GM10847 (cell line): ENCODE data around the gene CDK17.

Source experiments
- POLR2A ChIP-seq: IDR thresholded peaks from 2 replicates; pipeline ENCODE4 v1.6.1; 2011; ENCODE audit not compliant: insufficient read length; ENCODE audit errors: extremely low read depth

The CDK17 gene

DNA sequence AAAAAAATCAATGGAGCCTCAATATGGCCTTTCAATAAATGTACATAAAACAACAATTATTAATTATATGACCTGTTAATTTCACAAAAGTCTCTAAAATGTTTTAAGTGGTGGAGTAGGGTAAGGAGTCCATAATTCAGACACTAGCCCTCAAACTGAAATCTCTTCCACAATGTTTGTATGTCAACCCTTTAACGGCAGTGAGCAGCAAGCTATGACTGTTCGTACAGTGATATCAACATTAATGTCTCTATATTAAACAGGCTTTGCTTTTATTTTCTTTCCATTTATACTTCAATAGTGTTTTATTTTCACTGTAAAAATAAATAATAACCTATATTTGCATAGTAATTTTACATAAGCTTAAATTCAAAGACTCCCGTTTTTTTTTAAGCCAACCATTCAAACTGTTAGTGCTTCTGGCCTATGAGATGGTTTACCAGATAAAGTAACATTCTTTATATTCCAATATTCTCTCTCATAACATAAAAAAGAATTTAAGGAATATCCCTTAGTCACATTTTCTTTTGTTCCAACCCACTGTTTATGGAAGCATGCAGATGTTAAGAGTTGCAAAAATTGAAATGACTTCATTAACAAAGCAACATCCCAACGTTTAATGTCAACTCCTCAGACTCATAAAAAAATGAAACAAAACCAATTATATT is 2.3 kb downstream of the CDK17 start:
- TF ChIP-seq POLR2A: no peak

DNA sequence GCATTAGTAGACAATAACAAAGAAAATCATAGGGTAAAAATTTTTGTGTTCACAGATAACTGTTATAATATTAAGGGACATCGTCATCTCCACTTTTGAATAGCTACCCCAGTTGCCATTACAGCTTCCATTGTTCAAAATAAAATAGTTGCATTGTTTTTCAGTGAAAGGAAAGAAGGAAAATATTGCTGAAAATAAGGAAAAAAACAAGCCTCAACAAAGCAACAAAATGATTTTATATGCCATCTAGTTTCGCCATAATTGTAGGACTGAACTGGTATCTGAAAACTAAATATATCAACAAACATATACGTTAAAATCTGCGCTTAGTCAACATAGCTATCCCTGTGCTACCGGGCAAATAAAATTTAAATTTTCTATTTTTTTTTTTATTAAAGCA is 3.3 kb downstream of the CDK17 start:
- no peak for TF ChIP-seq POLR2A

GRCh38 chr12:96396209-96396608 is 4.0 kb downstream of the CDK17 start:
- TF ChIP-seq POLR2A: no peak

DNA sequence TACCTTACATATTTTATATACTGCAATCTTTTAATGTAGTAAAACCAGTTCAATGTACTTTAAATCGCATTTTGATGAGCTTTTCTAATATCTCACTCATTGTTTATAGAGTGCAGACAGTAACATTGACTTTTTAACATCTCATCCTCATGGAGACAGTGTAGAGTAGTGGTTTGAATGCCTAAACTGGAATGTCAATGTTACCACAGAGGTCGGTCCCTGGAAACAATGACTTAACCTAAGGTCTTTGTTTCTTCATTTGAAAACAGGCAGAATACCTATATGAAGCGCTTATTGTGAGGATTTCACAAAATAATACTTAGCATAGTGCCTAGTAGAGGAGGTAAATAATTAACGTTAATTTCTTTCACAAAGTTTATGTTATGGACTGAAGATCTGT is 5.0 kb downstream of the CDK17 start:
- TF ChIP-seq POLR2A: no peak

- no peak for TF ChIP-seq POLR2A
These were observed 7.8 kb downstream of the CDK17 start for GRCh38 chr12:96392397-96392796.

DNA sequence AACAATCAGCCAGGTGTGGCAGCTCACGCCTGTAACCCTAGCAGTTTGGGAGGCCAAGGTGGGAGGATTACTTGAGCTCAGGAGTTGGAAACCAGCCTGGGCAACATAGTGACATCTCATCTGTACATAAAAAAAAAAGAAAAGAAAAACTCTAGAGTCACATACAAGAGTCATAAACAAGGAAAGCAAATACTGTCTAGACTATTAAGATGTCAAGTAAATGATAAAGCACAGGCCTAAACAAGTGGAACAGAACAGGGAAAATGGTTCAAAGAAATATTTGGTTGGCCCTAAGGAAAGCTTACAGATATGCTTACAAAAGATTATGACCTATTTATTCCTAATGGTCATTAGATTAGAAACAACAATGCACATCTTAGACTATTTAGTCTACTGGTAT is 12.3 kb downstream of the CDK17 start:
- no peak for TF ChIP-seq POLR2A

DNA sequence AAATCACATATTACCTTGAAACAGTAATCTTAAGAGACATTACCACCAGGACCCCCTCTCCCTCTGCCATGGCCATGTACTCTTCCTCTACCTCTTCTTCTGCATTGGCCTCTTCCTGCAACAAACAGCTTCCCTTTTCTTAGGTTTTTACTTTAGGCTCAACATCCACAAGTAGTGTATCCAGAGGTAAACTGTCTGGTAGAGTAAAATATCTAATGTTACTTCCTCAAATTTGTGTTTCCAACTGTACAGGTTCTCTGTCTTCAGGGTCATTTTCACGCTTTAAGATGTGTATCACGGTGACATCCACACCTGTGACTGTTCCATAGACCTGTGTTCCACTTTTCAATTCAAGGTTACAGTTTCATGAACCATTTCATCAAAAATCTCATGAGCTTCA is 13.4 kb downstream of the CDK17 start:
- TF ChIP-seq POLR2A: no peak

DNA sequence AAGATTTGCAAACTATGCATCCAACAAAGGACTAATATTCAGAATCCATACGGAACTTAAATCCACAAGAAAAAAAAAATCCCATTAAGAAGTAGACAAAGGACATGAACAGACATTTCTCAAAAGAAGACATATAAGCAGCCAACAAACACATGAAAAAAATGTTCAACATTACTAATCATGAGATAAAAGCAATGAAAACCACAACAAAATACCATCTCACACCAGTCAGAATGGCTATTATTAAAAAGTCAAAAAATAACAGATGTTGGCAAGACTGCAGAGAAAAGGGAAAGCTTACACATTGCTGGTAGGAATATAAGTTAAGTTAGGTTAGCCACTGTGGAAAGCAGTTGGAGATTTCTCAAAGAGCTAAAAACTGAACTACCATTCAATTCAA is 16.2 kb downstream of the CDK17 start:
- no peak for TF ChIP-seq POLR2A

DNA sequence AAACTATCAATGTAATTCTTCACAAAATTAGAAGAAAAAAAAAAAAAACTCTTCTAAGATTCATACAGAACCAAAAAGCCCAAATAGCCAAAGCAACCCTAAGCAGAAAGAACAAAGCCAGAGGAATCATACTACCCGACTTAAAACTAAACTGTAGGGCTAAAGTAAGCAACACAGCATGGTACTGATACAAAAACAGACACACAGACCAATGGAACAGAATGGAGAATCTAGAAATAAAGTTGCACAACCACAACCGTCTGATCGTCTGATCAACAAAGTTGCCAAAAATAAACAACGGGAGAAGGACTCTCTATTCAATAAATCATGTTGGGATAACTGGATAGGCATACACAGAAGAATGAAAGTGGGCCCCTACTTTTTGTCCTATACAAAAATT is 16.9 kb downstream of the CDK17 start:
- no peak for TF ChIP-seq POLR2A

GRCh38 chr12:96378319-96378718 is 21.9 kb downstream of the CDK17 start:
- TF ChIP-seq POLR2A: no peak

DNA sequence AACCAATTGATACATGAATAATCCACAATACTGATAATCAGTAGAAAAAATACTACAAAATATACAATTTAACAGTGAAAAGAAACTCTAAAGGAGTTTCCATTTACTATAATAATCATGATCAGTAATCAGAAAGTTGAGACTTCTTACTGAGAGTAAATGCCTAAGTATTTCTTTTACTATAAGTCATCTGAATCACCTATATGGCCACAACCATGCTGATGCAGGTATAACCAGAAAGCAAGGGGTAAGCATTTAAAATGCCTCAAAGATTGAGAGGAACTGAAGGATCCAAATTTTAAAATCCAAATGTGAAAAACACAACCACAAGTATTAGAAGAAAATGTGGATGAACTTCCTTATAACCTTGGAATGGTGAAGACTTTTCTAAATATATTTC is 23.4 kb downstream of the CDK17 start:
- no peak for TF ChIP-seq POLR2A

GRCh38 chr12:96375841-96376604 is 24.2 kb downstream of the CDK17 start:
- TF ChIP-seq POLR2A: no peak

GRCh38 chr12:96375170-96375569 is 25.1 kb downstream of the CDK17 start:
- TF ChIP-seq POLR2A: no peak

- no peak for TF ChIP-seq POLR2A
These were observed 28.2 kb downstream of the CDK17 start for GRCh38 chr12:96371790-96372699.

DNA sequence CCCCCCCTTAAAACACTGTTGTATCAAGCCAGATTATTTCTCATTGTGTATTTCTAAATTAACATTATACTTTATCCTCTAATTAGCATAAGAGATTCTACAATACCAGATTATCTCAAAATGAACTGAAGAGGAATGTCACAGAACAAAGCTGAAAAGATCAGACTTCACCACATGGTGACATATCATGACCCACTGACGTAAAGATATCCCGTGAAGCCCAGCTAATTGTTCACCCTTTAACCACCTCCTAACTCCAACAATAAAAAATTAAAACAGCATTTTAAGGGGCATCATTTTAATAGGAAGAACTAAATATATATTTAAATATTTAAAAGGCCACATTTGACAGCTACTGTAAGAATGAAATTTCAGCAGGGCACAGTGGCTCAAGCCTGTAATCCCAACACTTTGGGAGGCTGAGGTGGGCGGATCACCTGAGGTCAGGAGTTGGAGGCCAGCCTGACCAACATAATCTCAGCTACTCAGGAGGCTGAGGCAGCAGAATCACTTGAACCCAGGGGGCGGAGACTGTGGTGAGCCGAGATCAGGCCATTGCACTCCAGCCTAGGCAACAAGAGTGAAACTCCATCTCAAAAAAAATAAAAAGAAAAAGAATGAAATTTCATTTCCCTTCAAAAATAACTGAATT is 29.0 kb downstream of the CDK17 start:
- no peak for TF ChIP-seq POLR2A

- TF ChIP-seq POLR2A: no peak
These were observed 31.6 kb downstream of the CDK17 start for GRCh38 chr12:96368687-96369086.

DNA sequence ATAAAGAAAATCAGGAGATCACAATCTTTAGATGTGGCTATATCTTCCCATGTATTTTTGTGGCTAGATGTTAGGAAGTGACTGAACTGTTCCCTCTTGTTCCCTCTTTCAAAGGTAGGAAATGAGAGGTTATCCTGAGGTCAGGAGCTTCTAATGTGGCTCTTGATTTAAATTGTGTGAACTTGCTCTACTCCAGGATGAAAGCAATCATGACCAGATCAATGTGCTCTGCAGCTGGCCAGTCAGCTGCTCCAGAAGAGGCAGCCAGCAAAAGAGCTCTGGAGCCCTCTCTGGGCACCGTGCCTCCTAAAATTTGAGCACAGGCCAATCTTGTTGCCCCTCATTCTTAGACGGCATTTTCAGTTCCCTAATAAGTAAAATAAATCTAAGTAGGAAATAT is 32.0 kb downstream of the CDK17 start:
- no peak for TF ChIP-seq POLR2A
